ENCODE data around the gene THBS2.

GRCh38 chr6:169204167-169204566 is 49.5 kb downstream of the THBS2 start:
- no peak for TF ChIP-seq POLR2AphosphoS5 (IDR thresholded peaks at IDR 0.05; ENCODE audit: low read depth, low read length)
- no peak for TF ChIP-seq TAF1 (IDR thresholded peaks at IDR 0.05; ENCODE audit: borderline replicate concordance, insufficient read depth, low read length)
- TF ChIP-seq, protein P1, sequence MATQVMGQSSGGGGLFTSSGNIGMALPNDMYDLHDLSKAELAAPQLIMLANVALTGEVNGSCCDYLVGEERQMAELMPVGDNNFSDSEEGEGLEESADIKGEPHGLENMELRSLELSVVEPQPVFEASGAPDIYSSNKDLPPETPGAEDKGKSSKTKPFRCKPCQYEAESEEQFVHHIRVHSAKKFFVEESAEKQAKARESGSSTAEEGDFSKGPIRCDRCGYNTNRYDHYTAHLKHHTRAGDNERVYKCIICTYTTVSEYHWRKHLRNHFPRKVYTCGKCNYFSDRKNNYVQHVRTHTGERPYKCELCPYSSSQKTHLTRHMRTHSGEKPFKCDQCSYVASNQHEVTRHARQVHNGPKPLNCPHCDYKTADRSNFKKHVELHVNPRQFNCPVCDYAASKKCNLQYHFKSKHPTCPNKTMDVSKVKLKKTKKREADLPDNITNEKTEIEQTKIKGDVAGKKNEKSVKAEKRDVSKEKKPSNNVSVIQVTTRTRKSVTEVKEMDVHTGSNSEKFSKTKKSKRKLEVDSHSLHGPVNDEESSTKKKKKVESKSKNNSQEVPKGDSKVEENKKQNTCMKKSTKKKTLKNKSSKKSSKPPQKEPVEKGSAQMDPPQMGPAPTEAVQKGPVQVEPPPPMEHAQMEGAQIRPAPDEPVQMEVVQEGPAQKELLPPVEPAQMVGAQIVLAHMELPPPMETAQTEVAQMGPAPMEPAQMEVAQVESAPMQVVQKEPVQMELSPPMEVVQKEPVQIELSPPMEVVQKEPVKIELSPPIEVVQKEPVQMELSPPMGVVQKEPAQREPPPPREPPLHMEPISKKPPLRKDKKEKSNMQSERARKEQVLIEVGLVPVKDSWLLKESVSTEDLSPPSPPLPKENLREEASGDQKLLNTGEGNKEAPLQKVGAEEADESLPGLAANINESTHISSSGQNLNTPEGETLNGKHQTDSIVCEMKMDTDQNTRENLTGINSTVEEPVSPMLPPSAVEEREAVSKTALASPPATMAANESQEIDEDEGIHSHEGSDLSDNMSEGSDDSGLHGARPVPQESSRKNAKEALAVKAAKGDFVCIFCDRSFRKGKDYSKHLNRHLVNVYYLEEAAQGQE (IDR thresholded peaks at IDR 0.05; ENCODE audit: insufficient read depth in 1 of 2, low read depth in 2 of 2, low read length in 2 of 2) = no peak
